Adrenal gland (tissue), 12 donors: ENCODE measurements around the gene IKZF2. TPM values are rescaled to one million over a fixed set of nuclear protein-coding genes. Genes with fewer than 3 reads are reported as not detected.

Experiments used
- DNase-seq, 7 donors: peaks; one replicate each; pipeline ENCODE4 v3.0.0-alpha.2; 2019 to 2020
- H3K27ac ChIP-seq, 5 donors: fragments of 200-600 bp; sonication (generic) in 4 of 5; 1 replicate in 3 of 5; 2 replicates in 2 of 5; pipeline versions ENCODE4 v1.5.1 to v1.8.0; 2016 to 2020; ENCODE audit warnings: mild to moderate bottlenecking in 1 of 5
- H3K27me3 ChIP-seq: fragments of 200-600 bp; 2 replicates; pipeline ENCODE4 v1.8.0; 2021
- H3K36me3 ChIP-seq, 2 donors: fragments of 200-600 bp; replicated peaks in 1 of 2; 1 replicate in 1 of 2; 2 replicates in 1 of 2; pipeline versions ENCODE4 v1.5.1 to v1.8.0; 2018 to 2022
- H3K4me1 ChIP-seq, 2 donors: fragments of 200-600 bp; replicated peaks in 1 of 2; 1 replicate in 1 of 2; 2 replicates in 1 of 2; pipeline versions ENCODE4 v1.5.1 to v1.8.0; 2018 to 2021
- H3K4me3 ChIP-seq, 4 donors: fragments of 200-600 bp; sonication (generic) in 3 of 4; one replicate each; pipeline ENCODE4 v1.5.1; 2016 to 2018
- H3K9me3 ChIP-seq, 3 donors: fragments of 200-600 bp; sonication (generic) in 1 of 3; replicated peaks in 1 of 3; 1 replicate in 2 of 3; 2 replicates in 1 of 3; pipeline versions ENCODE4 v1.5.1 to v1.8.0; 2016 to 2021
- POLR2A ChIP-seq, 2 donors: fragments of 450-650 bp; IDR thresholded peaks; one replicate each; pipeline ENCODE4 v1.6.1; 2017; ENCODE audit warnings: antibody characterized with exemption in 2 of 2, mild to moderate bottlenecking in 2 of 2, moderate library complexity in 1 of 2
- WGBS, 4 donors: extraction: QIAGEN DNeasy Blood & Tissue Kit in 2 of 4; methylation state at CpG; one replicate each; pipeline versions ENCODE4 v1.1.5 to v1.1.7; 2013 to 2017; 5-methylcytosine and 5-hydroxymethylcytosine counted together
- intact Hi-C, 2 donors: fragments of 100-400 bp; cut with DNase I; formaldehyde crosslinking; loops; one replicate each; pipeline versions ENCODE4 v1.14.1 to v1.15.0; 2022 to 2023
- polyA plus RNA-seq, 3 donors: library from polyadenylated mRNA; stranded (reverse); fragments of 200-250 nt in 2 of 3; fragments of 350-450 nt in 1 of 3; fragmentation: Illumina TruSeq in 1 of 3; extraction: RNeasy Lipid Tissue Mini Kit (QIAGEN cat#74804) in 1 of 3; gene quantifications; one replicate each; pipeline ENCODE4 v1.2.3, GENCODE V29; 2013 to 2014
- total RNA-seq, 9 donors: library from RNA; depleted of rRNA in 4 of 9; stranded (reverse); fragments of >200 nt in 4 of 9; fragments of 120-200 nt in 1 of 9; fragmentation: NEBNext Ultra II Directional in 1 of 9; extraction: Animal tissue kit (Norgen Biotek cat#: 25700) in 1 of 9; gene quantifications; one replicate each; pipeline versions ENCODE4 v1.1.0 to v1.2.4, GENCODE V29; 2013 to 2023
- TF ChIP-seq, protein P1 (sequence below), 6 experiments: fragments of 450-650 bp in 4 of 6; fragments of 200-600 bp in 2 of 6; sonication (generic) in 1 of 6; IDR thresholded peaks; 1 replicate in 5 of 6; 2 replicates in 1 of 6; pipeline versions ENCODE4 v1.5.1 to v1.8.0; 2016 to 2021; ENCODE audit warnings: antibody characterized with exemption in 6 of 6, mild to moderate bottlenecking in 2 of 6, moderate library complexity in 1 of 6
- donor health status: healthy with polysubstance abuse.
- donor health status: Bipolar disorder and iron deficiency.
- donor health status: DM: yes; HTN: yes; CAD: no.
- donor health status: DM: no; HTN: no; CAD: no.
- donor health status: DM: no; HTN: no; CAD: no.
- donor health status: DM: yes; HTN: yes; CAD: no.

The IKZF2 gene
- total and polyA plus RNA-seq, 12 donors: 0.44 to 18.9 (median 8.0) TPM

DNA sequence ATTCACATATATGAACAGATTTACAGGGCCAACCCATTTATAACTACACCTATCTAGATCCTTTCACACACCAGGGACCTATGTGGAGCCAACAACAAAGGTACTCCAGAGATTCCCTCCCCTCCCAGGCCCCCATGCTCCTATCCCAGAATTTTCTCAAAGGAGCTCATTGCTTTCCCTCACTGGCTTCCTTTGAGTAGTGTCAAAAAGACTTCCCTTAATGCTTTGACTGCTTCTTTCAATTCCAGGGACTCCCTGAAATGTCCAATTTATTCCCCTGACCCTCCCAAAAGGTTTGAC is 46.6 kb downstream of the IKZF2 start:
- TF ChIP-seq, protein P1, sequence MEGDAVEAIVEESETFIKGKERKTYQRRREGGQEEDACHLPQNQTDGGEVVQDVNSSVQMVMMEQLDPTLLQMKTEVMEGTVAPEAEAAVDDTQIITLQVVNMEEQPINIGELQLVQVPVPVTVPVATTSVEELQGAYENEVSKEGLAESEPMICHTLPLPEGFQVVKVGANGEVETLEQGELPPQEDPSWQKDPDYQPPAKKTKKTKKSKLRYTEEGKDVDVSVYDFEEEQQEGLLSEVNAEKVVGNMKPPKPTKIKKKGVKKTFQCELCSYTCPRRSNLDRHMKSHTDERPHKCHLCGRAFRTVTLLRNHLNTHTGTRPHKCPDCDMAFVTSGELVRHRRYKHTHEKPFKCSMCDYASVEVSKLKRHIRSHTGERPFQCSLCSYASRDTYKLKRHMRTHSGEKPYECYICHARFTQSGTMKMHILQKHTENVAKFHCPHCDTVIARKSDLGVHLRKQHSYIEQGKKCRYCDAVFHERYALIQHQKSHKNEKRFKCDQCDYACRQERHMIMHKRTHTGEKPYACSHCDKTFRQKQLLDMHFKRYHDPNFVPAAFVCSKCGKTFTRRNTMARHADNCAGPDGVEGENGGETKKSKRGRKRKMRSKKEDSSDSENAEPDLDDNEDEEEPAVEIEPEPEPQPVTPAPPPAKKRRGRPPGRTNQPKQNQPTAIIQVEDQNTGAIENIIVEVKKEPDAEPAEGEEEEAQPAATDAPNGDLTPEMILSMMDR (IDR thresholded peaks at IDR 0.05): no peak
- TF ChIP-seq POLR2A (IDR thresholded peaks at IDR 0.05): no peak
- Histone ChIP-seq H3K4me3 (no peak overlapping the region), H3K4me1 (no peaks in the 10 kb centered on the region), H3K27me3 (no peaks in the 10 kb centered on the region), H3K36me3 (no peaks in the 10 kb centered on the region), H3K9me3 (no peaks in the 10 kb centered on the region), H3K27ac (no peak overlapping the region)
- intact Hi-C loops: no loop called here
- DNase-seq: no peak

DNA sequence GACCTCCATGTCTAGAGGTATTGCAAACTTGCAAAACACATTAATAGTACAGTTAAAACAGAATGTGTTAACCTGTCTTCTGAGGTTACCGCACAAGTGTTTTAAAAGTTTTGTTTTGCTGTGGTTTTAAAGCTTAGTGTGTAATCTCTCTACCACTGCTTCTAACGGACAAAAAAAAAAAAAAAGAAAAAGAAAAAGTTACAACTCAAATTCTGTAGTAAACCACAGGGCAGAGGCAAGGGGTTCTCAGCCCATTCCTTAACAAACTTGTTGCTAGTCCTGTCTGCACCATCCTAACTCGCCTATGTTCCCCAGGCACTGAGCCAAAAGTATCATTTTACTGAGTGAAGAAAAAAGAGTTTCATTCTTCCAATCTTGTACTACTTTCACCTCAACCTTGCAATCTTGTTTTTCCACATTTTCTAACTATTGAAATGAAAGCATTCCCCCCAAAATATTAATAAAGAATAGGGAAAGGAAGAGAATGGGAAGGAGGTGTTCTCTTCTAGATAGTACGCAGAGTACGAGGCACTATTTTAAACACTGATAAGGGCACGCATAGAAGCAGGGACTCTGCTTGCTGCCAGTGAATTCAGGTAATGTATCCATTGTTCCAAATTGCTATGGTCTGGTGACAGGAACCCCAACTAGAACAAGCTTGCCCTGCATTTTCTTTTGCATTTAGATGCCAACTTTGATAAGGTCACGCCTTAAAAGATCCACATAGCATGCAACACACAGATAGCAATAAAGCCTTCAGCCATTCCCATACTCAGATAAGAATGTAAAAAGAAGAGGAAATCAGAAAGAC is 47.1 kb downstream of the IKZF2 start:
- TF ChIP-seq, protein P1 (IDR thresholded peaks at IDR 0.05): no peak
- TF ChIP-seq POLR2A (IDR thresholded peaks at IDR 0.05): no peak
- 53 to 69% (median 57%) methylated on average over 7 of the region's 7 CpGs for WGBS, 4 donors

DNA sequence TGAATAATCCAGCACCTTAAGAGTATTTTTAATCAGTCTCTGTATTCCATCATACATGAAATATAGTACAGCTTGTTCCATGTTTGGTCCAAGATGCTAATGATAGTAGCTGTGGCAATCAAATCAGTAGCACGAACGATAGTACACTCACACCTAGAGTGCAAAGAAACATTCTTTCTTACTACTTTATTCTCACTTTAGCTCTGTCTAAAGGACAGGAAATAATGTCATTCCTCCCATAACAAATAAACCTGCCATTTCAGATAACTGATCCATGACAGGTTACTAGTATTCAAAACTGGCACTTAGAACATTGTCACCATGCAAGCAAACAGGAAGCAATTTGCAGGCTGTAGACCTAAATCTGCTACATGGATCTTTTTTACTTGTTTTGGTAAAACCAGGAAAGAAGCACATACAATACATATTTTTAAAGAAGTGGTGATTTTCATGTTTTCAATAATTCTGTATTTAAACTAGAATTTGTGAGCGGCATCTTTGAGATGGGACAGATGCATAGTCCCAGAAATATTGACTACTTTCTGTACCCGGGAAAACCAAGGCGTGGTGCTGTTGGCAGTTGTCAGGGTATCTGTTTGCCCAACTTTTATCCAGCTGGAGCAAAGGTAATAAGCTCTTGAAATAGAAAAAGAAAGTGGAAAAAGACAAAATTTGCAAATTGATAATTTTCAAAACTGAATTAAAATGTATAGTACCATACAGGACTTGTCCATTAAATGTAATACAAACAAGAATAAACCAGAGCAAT is 49.5 kb downstream of the IKZF2 start:
- 89 to 91% (median 90%) methylated on average over 5 of the region's 5 CpGs for WGBS, 4 donors
- no peaks in the 10 kb centered on the region for H3K9me3 ChIP-seq
- H3K27me3 ChIP-seq: no peaks in the 10 kb centered on the region
- H3K4me1 ChIP-seq: no peaks in the 10 kb centered on the region
- DNase-seq: no peak
- intact Hi-C loops: no loop called here
- no peak overlapping the region for H3K27ac ChIP-seq
- H3K4me3 ChIP-seq: no peak overlapping the region
- H3K36me3 ChIP-seq: no peaks in the 10 kb centered on the region
- no peak for TF ChIP-seq POLR2A (IDR thresholded peaks at IDR 0.05)
- TF ChIP-seq, protein P1 (IDR thresholded peaks at IDR 0.05): no peak

More for the DNA sequence above, 47.1 kb downstream of the IKZF2 start:
- Histone ChIP-seq H3K27ac (no peak overlapping the region), H3K27me3 (no peaks in the 10 kb centered on the region), H3K4me3 (no peak overlapping the region), H3K9me3 (no peaks in the 10 kb centered on the region), H3K4me1 (no peaks in the 10 kb centered on the region), H3K36me3 (no peaks in the 10 kb centered on the region)
- intact Hi-C loops: no loop called here
- peak in 1 of 7 donors; percentile 9 for DNase-seq

DNA sequence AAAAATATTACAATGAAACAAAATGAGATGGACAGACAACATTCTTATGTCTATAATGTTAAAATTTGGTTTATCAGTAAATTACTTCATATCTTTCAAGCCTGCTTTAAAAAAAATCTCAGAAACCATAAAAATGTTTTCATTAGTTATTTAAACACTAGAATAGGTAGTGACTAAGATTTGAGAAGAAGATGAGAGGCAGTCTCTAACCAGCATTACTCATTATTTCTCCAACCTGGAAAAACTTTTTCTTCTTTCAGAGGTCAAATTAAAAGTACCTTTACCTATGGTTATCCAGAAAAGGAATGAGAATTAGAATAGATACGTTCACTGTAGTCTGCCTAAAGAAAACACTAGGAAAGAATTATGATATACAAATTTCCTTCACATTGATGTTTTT is 50.3 kb downstream of the IKZF2 start:
- intact Hi-C loops: no loop called here
- WGBS, 4 donors: 77 to 94% (median 88%) methylated on average over 1 of the region's 1 CpG
- Histone ChIP-seq H3K27me3 (no peaks in the 10 kb centered on the region), H3K4me3 (no peak overlapping the region), H3K36me3 (no peaks in the 10 kb centered on the region), H3K4me1 (no peaks in the 10 kb centered on the region), H3K27ac (no peak overlapping the region), H3K9me3 (no peaks in the 10 kb centered on the region)
- no peak for DNase-seq
- TF ChIP-seq, protein P1 (IDR thresholded peaks at IDR 0.05): no peak
- TF ChIP-seq POLR2A (IDR thresholded peaks at IDR 0.05): no peak
